H9 (cell line): ENCODE results near the gene UVRAG. TPM values are rescaled to one million over a fixed set of nuclear protein-coding genes. Genes with fewer than 3 reads are reported as not detected.

Source experiments
- DNase-seq: peaks from one replicate; pipeline ENCODE4 v3.0.0-alpha.2; 2017
- H2AFZ ChIP-seq: one replicate; pipeline ENCODE4 v1.6.1; 2013; ENCODE audit warnings: mild to moderate bottlenecking, low read length, control low read depth, moderate library complexity
- H2AK5ac ChIP-seq: 2 replicates; pipeline ENCODE4 v1.6.1; 2013; ENCODE audit warnings: low read length, control low read depth, mixed read lengths; ENCODE audit not compliant: insufficient read length
- H2BK120ac ChIP-seq: one replicate; pipeline ENCODE4 v1.6.1; 2013; ENCODE audit warnings: low read depth, mild to moderate bottlenecking, low read length, control low read depth, inconsistent platforms; ENCODE audit not compliant: poor library complexity, severe bottlenecking
- H2BK12ac ChIP-seq: 2 replicates; pipeline ENCODE4 v1.6.1; 2013; ENCODE audit warnings: low read length, control low read depth, mixed read lengths, low read depth; ENCODE audit not compliant: insufficient read length
- H2BK15ac ChIP-seq: 2 replicates; pipeline ENCODE4 v1.6.1; 2013; ENCODE audit warnings: low read depth, low read length, control low read depth
- H2BK20ac ChIP-seq: one replicate; pipeline ENCODE4 v1.6.1; 2013; ENCODE audit warnings: low read depth, mild to moderate bottlenecking, low read length, control low read depth, inconsistent platforms; ENCODE audit not compliant: poor library complexity, severe bottlenecking
- H2BK5ac ChIP-seq: 2 replicates; pipeline ENCODE4 v1.6.1; 2013; ENCODE audit warnings: low read length, control low read depth, mixed read lengths; ENCODE audit not compliant: insufficient read length
- H3K14ac ChIP-seq: 2 replicates; pipeline ENCODE4 v1.6.1; 2013; ENCODE audit warnings: low read length, control low read depth; ENCODE audit not compliant: insufficient read depth
- H3K18ac ChIP-seq: 2 replicates; pipeline ENCODE4 v1.6.1; 2013; ENCODE audit warnings: low read depth, mild to moderate bottlenecking, mixed read lengths, low read length, control low read depth; ENCODE audit not compliant: insufficient read length
- H3K23ac ChIP-seq: 2 replicates; pipeline ENCODE4 v1.6.1; 2013; ENCODE audit warnings: low read length, control low read depth, mixed read lengths, low read depth; ENCODE audit not compliant: insufficient read length
- H3K23me2 ChIP-seq: 2 replicates; pipeline ENCODE4 v1.6.1; 2013; ENCODE audit warnings: low read depth, mild to moderate bottlenecking, mixed read lengths, low read length, control low read depth; ENCODE audit not compliant: insufficient read length, poor library complexity, severe bottlenecking
- H3K27ac ChIP-seq: 2 replicates; pipeline ENCODE4 v1.5.1; 2013; ENCODE audit warnings: low read length, control low read depth, mixed read lengths, low read depth; ENCODE audit not compliant: insufficient read length
- H3K27me3 ChIP-seq: 2 replicates; pipeline ENCODE4 v1.6.1; 2013; ENCODE audit warnings: low read length, control low read depth, inconsistent platforms; ENCODE audit not compliant: insufficient read depth
- H3K4ac ChIP-seq: 2 replicates; pipeline ENCODE4 v1.6.1; 2013; ENCODE audit warnings: low read depth, mild to moderate bottlenecking, control low read depth, inconsistent platforms, low read length, moderate library complexity
- H3K4me1 ChIP-seq: 2 replicates; pipeline ENCODE4 v1.6.1; 2013; ENCODE audit warnings: low read length, control low read depth, inconsistent platforms; ENCODE audit not compliant: insufficient read depth
- H3K4me2 ChIP-seq: 2 replicates; pipeline ENCODE4 v1.6.1; 2013; ENCODE audit warnings: low read length, control low read depth, mixed read lengths; ENCODE audit not compliant: insufficient read length, insufficient read depth
- H3K56ac ChIP-seq: 2 replicates; pipeline ENCODE4 v1.6.1; 2013; ENCODE audit warnings: low read depth, mild to moderate bottlenecking, mixed read lengths, low read length, control low read depth; ENCODE audit not compliant: insufficient read length
- H3K79me1 ChIP-seq: 2 replicates; pipeline ENCODE4 v1.6.1; 2013; ENCODE audit warnings: low read depth, mild to moderate bottlenecking, moderate library complexity, low read length, control low read depth, inconsistent platforms; ENCODE audit not compliant: insufficient read depth, poor library complexity, severe bottlenecking
- H3K79me2 ChIP-seq: 2 replicates; pipeline ENCODE4 v1.6.1; 2013; ENCODE audit warnings: low read length, control low read depth, inconsistent platforms; ENCODE audit not compliant: insufficient read depth
- H3K9ac ChIP-seq: 2 replicates; pipeline ENCODE4 v1.6.1; 2013; ENCODE audit warnings: low read length, control low read depth, mixed read lengths; ENCODE audit not compliant: insufficient read length; ENCODE audit errors: extremely low read depth
- H3K9me3 ChIP-seq: one replicate; pipeline ENCODE4 v1.6.1; 2013; ENCODE audit warnings: low read depth, low read length, inconsistent platforms; ENCODE audit not compliant: control insufficient read depth
- H3T11ph ChIP-seq: one replicate; pipeline ENCODE4 v1.6.1; 2013; ENCODE audit warnings: mild to moderate bottlenecking, low read length, control low read depth, inconsistent platforms
- H4K20me1 ChIP-seq: one replicate; pipeline ENCODE4 v1.6.1; 2013; ENCODE audit not compliant: control insufficient read depth, insufficient read length, insufficient read depth
- H4K5ac ChIP-seq: 2 replicates; pipeline ENCODE4 v1.6.1; 2013; ENCODE audit warnings: low read depth, mild to moderate bottlenecking, mixed read lengths, low read length, control low read depth; ENCODE audit not compliant: insufficient read length
- H4K8ac ChIP-seq: replicated peaks from 2 replicates; pipeline ENCODE4 v1.6.1; 2013; ENCODE audit warnings: low read length, control low read depth, mixed read lengths, low read depth; ENCODE audit not compliant: insufficient read length
- H4K91ac ChIP-seq: 2 replicates; pipeline ENCODE4 v1.6.1; 2013; ENCODE audit warnings: low read depth, mild to moderate bottlenecking, moderate library complexity, mixed read lengths, low read length, control low read depth; ENCODE audit not compliant: insufficient read length
- H3K27ac Mint-ChIP-seq, 3 experiments: 2 replicates in 2 of 3; 3 replicates in 1 of 3; pipeline ENCODE4 v1.8.0; 2020 to 2021; ENCODE audit warnings: mixed read lengths in 3 of 3, mild to moderate bottlenecking in 1 of 3, moderate library complexity in 1 of 3
- H3K27me3 Mint-ChIP-seq: 2 replicates; pipeline ENCODE4 v1.8.0; 2021; ENCODE audit warnings: low read depth, mild to moderate bottlenecking, moderate library complexity, mixed read lengths
- H3K36me3 Mint-ChIP-seq, 3 experiments: 2 replicates in 2 of 3; 3 replicates in 1 of 3; pipeline ENCODE4 v1.8.0; 2020 to 2021; ENCODE audit warnings: low read depth in 3 of 3, mixed read lengths in 3 of 3; ENCODE audit not compliant: insufficient read depth in 1 of 3
- H3K4me1 Mint-ChIP-seq, 2 experiments: 2 replicates each; pipeline ENCODE4 v1.8.0; 2020; ENCODE audit warnings: mixed read lengths in 2 of 2
- H3K4me3 Mint-ChIP-seq, 2 experiments: 2 replicates in 1 of 2; 3 replicates in 1 of 2; pipeline ENCODE4 v1.8.0; 2020 to 2021; ENCODE audit warnings: mild to moderate bottlenecking in 2 of 2, mixed read lengths in 2 of 2, moderate library complexity in 1 of 2
- H3K9me3 Mint-ChIP-seq, 2 experiments: 2 replicates in 1 of 2; 3 replicates in 1 of 2; pipeline ENCODE4 v1.8.0; 2020; ENCODE audit warnings: mild to moderate bottlenecking in 2 of 2, mixed read lengths in 2 of 2, moderate library complexity in 1 of 2
- WGBS: extraction: QIAGEN DNeasy Blood & Tissue Kit; methylation state at CpG from one replicate; pipeline ENCODE4 v1.1.7; 2013; ENCODE audit warnings: missing lambda C conversion rate, low lambda C conversion rate, mixed read lengths; ENCODE audit not compliant: insufficient read length; ENCODE audit errors: extremely low coverage; 5-methylcytosine and 5-hydroxymethylcytosine counted together
- total RNA-seq: library from RNA; stranded (reverse); gene quantifications from 2 replicates; pipeline ENCODE4 v1.2.1, GENCODE V29; 2021
- TF ChIP-seq, protein P1 (sequence below): fragments of 200-600 bp; sonication (generic); conservative IDR thresholded peaks from 3 replicates; pipeline ENCODE4 v1.8.0; 2021; ENCODE audit warnings: antibody characterized with exemption, mild to moderate bottlenecking

UVRAG gene
- total RNA-seq, 1 experiment from 2014 or later = 18.5 TPM

DNA sequence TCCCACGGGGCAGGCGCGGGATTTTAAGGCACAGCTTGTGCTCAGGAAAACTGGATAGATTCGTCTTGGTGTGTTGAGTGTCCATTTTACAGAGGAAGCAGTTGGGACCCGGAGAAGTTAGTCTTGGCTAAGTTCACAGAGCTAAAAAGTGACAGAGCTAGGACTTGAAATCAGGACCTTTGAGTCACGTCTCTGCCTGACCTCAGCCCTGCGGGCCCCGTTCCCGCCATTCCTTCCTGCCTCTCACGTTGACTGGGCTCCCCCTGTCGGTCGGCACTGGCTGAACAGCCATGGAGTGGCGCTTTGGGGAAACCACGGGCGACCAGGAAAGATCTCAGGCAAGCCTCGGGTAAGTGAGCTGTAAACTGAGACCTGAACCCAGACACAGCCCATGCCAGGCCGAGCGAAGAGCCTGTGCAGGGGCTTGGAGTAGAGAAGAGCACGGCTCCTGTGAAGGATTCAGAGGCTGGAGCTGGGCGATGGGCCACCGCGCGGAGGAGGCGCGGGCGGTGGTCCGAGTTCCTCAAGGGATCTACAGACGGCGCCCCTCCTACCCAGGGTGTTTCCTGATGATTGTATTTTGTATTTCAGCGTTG lies 337.2 kb downstream of the UVRAG start:
- TF ChIP-seq, protein P1, sequence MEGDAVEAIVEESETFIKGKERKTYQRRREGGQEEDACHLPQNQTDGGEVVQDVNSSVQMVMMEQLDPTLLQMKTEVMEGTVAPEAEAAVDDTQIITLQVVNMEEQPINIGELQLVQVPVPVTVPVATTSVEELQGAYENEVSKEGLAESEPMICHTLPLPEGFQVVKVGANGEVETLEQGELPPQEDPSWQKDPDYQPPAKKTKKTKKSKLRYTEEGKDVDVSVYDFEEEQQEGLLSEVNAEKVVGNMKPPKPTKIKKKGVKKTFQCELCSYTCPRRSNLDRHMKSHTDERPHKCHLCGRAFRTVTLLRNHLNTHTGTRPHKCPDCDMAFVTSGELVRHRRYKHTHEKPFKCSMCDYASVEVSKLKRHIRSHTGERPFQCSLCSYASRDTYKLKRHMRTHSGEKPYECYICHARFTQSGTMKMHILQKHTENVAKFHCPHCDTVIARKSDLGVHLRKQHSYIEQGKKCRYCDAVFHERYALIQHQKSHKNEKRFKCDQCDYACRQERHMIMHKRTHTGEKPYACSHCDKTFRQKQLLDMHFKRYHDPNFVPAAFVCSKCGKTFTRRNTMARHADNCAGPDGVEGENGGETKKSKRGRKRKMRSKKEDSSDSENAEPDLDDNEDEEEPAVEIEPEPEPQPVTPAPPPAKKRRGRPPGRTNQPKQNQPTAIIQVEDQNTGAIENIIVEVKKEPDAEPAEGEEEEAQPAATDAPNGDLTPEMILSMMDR = peak; percentile 97
- Histone ChIP-seq H4K20me1 (no peaks in the 10 kb centered on the region), H4K8ac (no peak overlapping the region), H3T11ph (no peak overlapping the region), H3K27me3 (no peaks in the 10 kb centered on the region; the same call in none of the 2 replicates), H3K4me2 (peak overlapping the region; percentile 45), H2BK5ac (no peak overlapping the region), H3K56ac (no peak overlapping the region), H3K9ac (no peak overlapping the region), H2BK15ac (no peak overlapping the region), H3K18ac (peak overlapping the region; percentile 85), H4K5ac (no peak overlapping the region), H2AK5ac (no peak overlapping the region), H3K79me1 (no peaks in the 10 kb centered on the region), H3K14ac (peak overlapping the region; percentile 86; the same call in 1 of the 2 replicates), H2AFZ (peak overlapping the region; percentile 82), H2BK12ac (no peak overlapping the region), H3K4ac (no peak overlapping the region), H3K23ac (no peak overlapping the region), H3K79me2 (no peaks in the 10 kb centered on the region), H3K27ac (no peak overlapping the region), H3K9me3 (no peaks in the 10 kb centered on the region), H2BK20ac (no peak overlapping the region), H4K91ac (no peak overlapping the region), H3K4me1 (no peaks in the 10 kb centered on the region), H3K23me2 (no peaks in the 10 kb centered on the region), H2BK120ac (no peak overlapping the region)
- WGBS = no CpG with 5 or more reads among the region's 30 CpGs
- Mint-ChIP-seq H3K27ac (peak overlapping the region in 1 of 3 experiments; percentile 49; a peak in 3 of 7 replicates), H3K4me1 (peaks cover 16 to 17% of the 10 kb centered on the region in 2 experiments), H3K9me3 (no peaks in the 10 kb centered on the region), H3K36me3 (no peaks in the 10 kb centered on the region), H3K4me3 (peak overlapping the region; percentile 59 to 73), H3K27me3 (peaks cover 45% of the 10 kb centered on the region)
- DNase-seq = peak; percentile 90
